ENCODE data around the gene PRDM16.

The PRDM16 gene

GRCh38 chr1:3333903-3334302, 264.9 kb downstream of the PRDM16 start:
- H3K4me1 Mint-ChIP-seq = no peaks in the 10 kb centered on the region
- H3K36me3 Mint-ChIP-seq = no peaks in the 10 kb centered on the region
- no peaks in the 10 kb centered on the region for H3K9me3 Mint-ChIP-seq
- H3K27ac Mint-ChIP-seq = no peak overlapping the region
- no peak for ATAC-seq
- no peak overlapping the region for H3K4me3 Mint-ChIP-seq
- H3K27me3 Mint-ChIP-seq = peaks cover 50% of the 10 kb centered on the region

GRCh38 chr1:3334366-3334765, 265.4 kb downstream of the PRDM16 start:
- no peak for ATAC-seq
- H3K27ac Mint-ChIP-seq = no peak overlapping the region
- H3K36me3 Mint-ChIP-seq = no peaks in the 10 kb centered on the region
- H3K9me3 Mint-ChIP-seq = no peaks in the 10 kb centered on the region
- H3K27me3 Mint-ChIP-seq = peaks cover 48% of the 10 kb centered on the region
- H3K4me3 Mint-ChIP-seq = no peak overlapping the region
- H3K4me1 Mint-ChIP-seq = no peaks in the 10 kb centered on the region

- Mint-ChIP-seq H3K4me1 (no peaks in the 10 kb centered on the region), H3K36me3 (no peaks in the 10 kb centered on the region), H3K27me3 (peaks cover 37% of the 10 kb centered on the region), H3K4me3 (no peak overlapping the region), H3K9me3 (no peaks in the 10 kb centered on the region), H3K27ac (no peak overlapping the region)
- no peak for ATAC-seq
These were observed 267.0 kb downstream of the PRDM16 start for GRCh38 chr1:3335754-3336640.

GRCh38 chr1:3336641-3337630, 267.9 kb downstream of the PRDM16 start:
- no peak overlapping the region for H3K27ac Mint-ChIP-seq
- ATAC-seq = no peak
- H3K27me3 Mint-ChIP-seq = peaks cover 27% of the 10 kb centered on the region

GRCh38 chr1:3337798-3338724, 269.1 kb downstream of the PRDM16 start:
- Mint-ChIP-seq H3K4me3 (no peak overlapping the region), H3K9me3 (no peaks in the 10 kb centered on the region), H3K4me1 (no peaks in the 10 kb centered on the region), H3K27me3 (peaks cover 17% of the 10 kb centered on the region), H3K36me3 (no peaks in the 10 kb centered on the region), H3K27ac (no peak overlapping the region)
- no peak for ATAC-seq

More at GRCh38 chr1:3336641-3337630, 267.9 kb downstream of the PRDM16 start:
- Mint-ChIP-seq H3K36me3 (no peaks in the 10 kb centered on the region), H3K9me3 (no peaks in the 10 kb centered on the region), H3K4me3 (no peak overlapping the region), H3K4me1 (no peaks in the 10 kb centered on the region)

GRCh38 chr1:3338725-3339070, 269.7 kb downstream of the PRDM16 start:
- Mint-ChIP-seq H3K9me3 (peaks cover 4% of the 10 kb centered on the region), H3K27me3 (peaks cover 11% of the 10 kb centered on the region), H3K4me3 (no peak overlapping the region), H3K4me1 (no peaks in the 10 kb centered on the region), H3K36me3 (no peaks in the 10 kb centered on the region), H3K27ac (no peak overlapping the region)
- no peak for ATAC-seq

GRCh38 chr1:3339856-3340255, 270.9 kb downstream of the PRDM16 start:
- peaks cover 2% of the 10 kb centered on the region for H3K27me3 Mint-ChIP-seq
- H3K4me1 Mint-ChIP-seq = no peaks in the 10 kb centered on the region
- H3K27ac Mint-ChIP-seq = no peak overlapping the region
- peaks cover 12% of the 10 kb centered on the region for H3K9me3 Mint-ChIP-seq
- ATAC-seq = no peak
- H3K36me3 Mint-ChIP-seq = no peaks in the 10 kb centered on the region
- H3K4me3 Mint-ChIP-seq = no peak overlapping the region

- ATAC-seq = no peak
These were observed 271.7 kb downstream of the PRDM16 start for GRCh38 chr1:3340548-3341235.

GRCh38 chr1:3341236-3341994, 272.4 kb downstream of the PRDM16 start:
- Mint-ChIP-seq H3K36me3 (no peaks in the 10 kb centered on the region), H3K4me3 (no peak overlapping the region), H3K4me1 (no peaks in the 10 kb centered on the region), H3K27me3 (no peaks in the 10 kb centered on the region), H3K9me3 (peaks cover 14% of the 10 kb centered on the region), H3K27ac (no peak overlapping the region)
- ATAC-seq = no peak

More at GRCh38 chr1:3340548-3341235, 271.7 kb downstream of the PRDM16 start:
- Mint-ChIP-seq H3K36me3 (no peaks in the 10 kb centered on the region), H3K27ac (no peak overlapping the region), H3K4me1 (no peaks in the 10 kb centered on the region), H3K27me3 (no peaks in the 10 kb centered on the region), H3K9me3 (peaks cover 14% of the 10 kb centered on the region), H3K4me3 (no peak overlapping the region)

- Mint-ChIP-seq H3K4me3 (no peak overlapping the region), H3K9me3 (peaks cover 14% of the 10 kb centered on the region)
These were observed 274.0 kb downstream of the PRDM16 start for GRCh38 chr1:3342960-3343359.

GRCh38 chr1:3344395-3344794, 275.4 kb downstream of the PRDM16 start:
- peaks cover 14% of the 10 kb centered on the region for H3K9me3 Mint-ChIP-seq
- no peak for ATAC-seq
- no peaks in the 10 kb centered on the region for H3K27me3 Mint-ChIP-seq
- no peak overlapping the region for H3K27ac Mint-ChIP-seq
- H3K4me3 Mint-ChIP-seq = no peak overlapping the region
- H3K36me3 Mint-ChIP-seq = no peaks in the 10 kb centered on the region
- H3K4me1 Mint-ChIP-seq = no peaks in the 10 kb centered on the region

More at GRCh38 chr1:3342960-3343359, 274.0 kb downstream of the PRDM16 start:
- no peak for ATAC-seq
- Mint-ChIP-seq H3K4me1 (no peaks in the 10 kb centered on the region), H3K27ac (no peak overlapping the region), H3K27me3 (no peaks in the 10 kb centered on the region), H3K36me3 (no peaks in the 10 kb centered on the region)

GRCh38 chr1:3345792-3346191, 276.8 kb downstream of the PRDM16 start:
- no peaks in the 10 kb centered on the region for H3K27me3 Mint-ChIP-seq
- no peak overlapping the region for H3K27ac Mint-ChIP-seq
- ATAC-seq = no peak
- no peaks in the 10 kb centered on the region for H3K4me1 Mint-ChIP-seq
- no peaks in the 10 kb centered on the region for H3K36me3 Mint-ChIP-seq
- no peak overlapping the region for H3K4me3 Mint-ChIP-seq
- peaks cover 14% of the 10 kb centered on the region for H3K9me3 Mint-ChIP-seq

- Mint-ChIP-seq H3K4me1 (no peaks in the 10 kb centered on the region), H3K36me3 (no peaks in the 10 kb centered on the region), H3K27ac (no peak overlapping the region), H3K4me3 (no peak overlapping the region), H3K27me3 (no peaks in the 10 kb centered on the region), H3K9me3 (peaks cover 14% of the 10 kb centered on the region)
- no peak for ATAC-seq
These were observed 277.5 kb downstream of the PRDM16 start for GRCh38 chr1:3346478-3346877.

Measured in stimulated activated memory B cell treated with anti-CD40 and anti-IgM and Interleukin-4, amounts not matched to agents 10 μg/mL and 1 μg/mL and 100 μg/mL, for 72 hours (primary cell).